ENCODE measurements around the gene ATP5ME. TPM values are rescaled to one million over a fixed set of nuclear protein-coding genes. Genes with fewer than 3 reads are reported as not detected.

Gene ATP5ME
- total and polyA plus RNA-seq, 2 of the 13 experiments (the other 11 are each of a cell fraction or from before 2014, with no cell fraction given) = 305 to 753 TPM

DNA sequence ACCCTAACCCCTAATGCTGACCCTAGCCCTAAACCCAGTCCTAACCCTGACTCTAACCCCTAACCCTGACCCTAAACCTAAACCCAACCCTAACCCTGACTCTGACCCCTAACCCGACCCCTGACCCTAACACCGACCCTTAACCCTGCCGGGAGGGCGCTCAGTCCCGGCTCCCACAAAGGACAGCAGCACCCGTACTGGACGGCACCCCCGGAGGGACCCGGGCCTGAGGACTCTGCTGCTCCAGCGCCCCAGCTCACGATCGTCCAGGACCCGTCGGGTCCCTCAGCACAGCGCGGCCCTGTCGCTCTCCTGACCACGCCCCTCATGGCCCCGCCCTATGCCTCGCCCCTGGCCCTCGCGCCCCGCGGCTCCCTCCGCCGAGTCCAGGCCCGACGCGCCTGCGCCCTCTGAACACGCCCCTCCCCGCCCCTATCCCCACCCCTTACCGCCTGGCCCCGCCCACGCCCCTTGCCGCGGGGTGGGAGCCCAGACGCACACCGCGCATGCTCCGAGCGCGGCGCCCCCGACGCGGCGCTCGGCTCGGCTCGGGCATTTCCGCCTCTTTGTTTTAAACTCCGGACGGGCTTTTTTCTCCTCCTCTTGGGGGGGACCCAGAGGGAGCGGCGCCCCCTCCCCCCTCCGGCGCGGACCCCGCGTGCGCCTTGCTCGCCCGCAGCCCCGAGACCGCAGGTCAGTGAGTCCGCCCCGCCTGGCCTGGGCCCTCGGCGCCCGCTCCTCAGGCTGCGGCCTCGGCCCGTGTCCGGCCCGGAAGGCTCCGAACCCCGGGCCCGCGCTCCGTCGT is 31.4 kb upstream of the ATP5ME start, which contains the start of gene PCGF3 (continued):
- TF ChIP-seq, protein P1, sequence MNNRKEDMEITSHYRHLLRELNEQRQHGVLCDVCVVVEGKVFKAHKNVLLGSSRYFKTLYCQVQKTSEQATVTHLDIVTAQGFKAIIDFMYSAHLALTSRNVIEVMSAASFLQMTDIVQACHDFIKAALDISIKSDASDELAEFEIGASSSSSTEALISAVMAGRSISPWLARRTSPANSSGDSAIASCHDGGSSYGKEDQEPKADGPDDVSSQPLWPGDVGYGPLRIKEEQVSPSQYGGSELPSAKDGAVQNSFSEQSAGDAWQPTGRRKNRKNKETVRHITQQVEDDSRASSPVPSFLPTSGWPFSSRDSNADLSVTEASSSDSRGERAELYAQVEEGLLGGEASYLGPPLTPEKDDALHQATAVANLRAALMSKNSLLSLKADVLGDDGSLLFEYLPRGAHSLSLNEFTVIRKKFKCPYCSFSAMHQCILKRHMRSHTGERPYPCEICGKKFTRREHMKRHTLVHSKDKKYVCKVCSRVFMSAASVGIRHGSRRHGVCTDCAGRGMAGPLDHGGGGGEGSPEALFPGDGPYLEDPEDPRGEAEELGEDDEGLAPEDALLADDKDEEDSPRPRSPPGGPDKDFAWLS (CRISPR knock-in tag; IDR thresholded peaks at IDR 0.05; ENCODE audit: borderline replicate concordance) = no peak
- TF ChIP-seq, protein P2, sequence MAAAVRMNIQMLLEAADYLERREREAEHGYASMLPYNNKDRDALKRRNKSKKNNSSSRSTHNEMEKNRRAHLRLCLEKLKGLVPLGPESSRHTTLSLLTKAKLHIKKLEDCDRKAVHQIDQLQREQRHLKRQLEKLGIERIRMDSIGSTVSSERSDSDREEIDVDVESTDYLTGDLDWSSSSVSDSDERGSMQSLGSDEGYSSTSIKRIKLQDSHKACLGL (CRISPR knock-in tag; IDR thresholded peaks at IDR 0.05) = no peak; the same call in 1 of the 2 replicates
- no peak for TF ChIP-seq CHD2 (IDR thresholded peaks at IDR 0.05; ENCODE audit: low read depth, low read length)
- TF ChIP-seq ZNF709 (CRISPR knock-in tag; IDR thresholded peaks at IDR 0.05) = no peak
- TF ChIP-seq, protein P3, sequence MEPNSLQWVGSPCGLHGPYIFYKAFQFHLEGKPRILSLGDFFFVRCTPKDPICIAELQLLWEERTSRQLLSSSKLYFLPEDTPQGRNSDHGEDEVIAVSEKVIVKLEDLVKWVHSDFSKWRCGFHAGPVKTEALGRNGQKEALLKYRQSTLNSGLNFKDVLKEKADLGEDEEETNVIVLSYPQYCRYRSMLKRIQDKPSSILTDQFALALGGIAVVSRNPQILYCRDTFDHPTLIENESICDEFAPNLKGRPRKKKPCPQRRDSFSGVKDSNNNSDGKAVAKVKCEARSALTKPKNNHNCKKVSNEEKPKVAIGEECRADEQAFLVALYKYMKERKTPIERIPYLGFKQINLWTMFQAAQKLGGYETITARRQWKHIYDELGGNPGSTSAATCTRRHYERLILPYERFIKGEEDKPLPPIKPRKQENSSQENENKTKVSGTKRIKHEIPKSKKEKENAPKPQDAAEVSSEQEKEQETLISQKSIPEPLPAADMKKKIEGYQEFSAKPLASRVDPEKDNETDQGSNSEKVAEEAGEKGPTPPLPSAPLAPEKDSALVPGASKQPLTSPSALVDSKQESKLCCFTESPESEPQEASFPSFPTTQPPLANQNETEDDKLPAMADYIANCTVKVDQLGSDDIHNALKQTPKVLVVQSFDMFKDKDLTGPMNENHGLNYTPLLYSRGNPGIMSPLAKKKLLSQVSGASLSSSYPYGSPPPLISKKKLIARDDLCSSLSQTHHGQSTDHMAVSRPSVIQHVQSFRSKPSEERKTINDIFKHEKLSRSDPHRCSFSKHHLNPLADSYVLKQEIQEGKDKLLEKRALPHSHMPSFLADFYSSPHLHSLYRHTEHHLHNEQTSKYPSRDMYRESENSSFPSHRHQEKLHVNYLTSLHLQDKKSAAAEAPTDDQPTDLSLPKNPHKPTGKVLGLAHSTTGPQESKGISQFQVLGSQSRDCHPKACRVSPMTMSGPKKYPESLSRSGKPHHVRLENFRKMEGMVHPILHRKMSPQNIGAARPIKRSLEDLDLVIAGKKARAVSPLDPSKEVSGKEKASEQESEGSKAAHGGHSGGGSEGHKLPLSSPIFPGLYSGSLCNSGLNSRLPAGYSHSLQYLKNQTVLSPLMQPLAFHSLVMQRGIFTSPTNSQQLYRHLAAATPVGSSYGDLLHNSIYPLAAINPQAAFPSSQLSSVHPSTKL (CRISPR knock-in tag; IDR thresholded peaks at IDR 0.05) = no peak
- TF ChIP-seq FOXP1 (IDR thresholded peaks at IDR 0.05) = no peak
- TF ChIP-seq FOXP1 (CRISPR knock-in tag; IDR thresholded peaks at IDR 0.05) = no peak
- TF ChIP-seq ZNF563 (CRISPR knock-in tag; IDR thresholded peaks at IDR 0.05) = no peak; the same call in 1 of the 2 replicates
- no peak for TF ChIP-seq SNAPC2 (CRISPR knock-in tag; IDR thresholded peaks at IDR 0.05)
- TF ChIP-seq PHF8 (CRISPR knock-in tag; IDR thresholded peaks at IDR 0.05) = peak; percentile 60
- TF ChIP-seq, protein P4, sequence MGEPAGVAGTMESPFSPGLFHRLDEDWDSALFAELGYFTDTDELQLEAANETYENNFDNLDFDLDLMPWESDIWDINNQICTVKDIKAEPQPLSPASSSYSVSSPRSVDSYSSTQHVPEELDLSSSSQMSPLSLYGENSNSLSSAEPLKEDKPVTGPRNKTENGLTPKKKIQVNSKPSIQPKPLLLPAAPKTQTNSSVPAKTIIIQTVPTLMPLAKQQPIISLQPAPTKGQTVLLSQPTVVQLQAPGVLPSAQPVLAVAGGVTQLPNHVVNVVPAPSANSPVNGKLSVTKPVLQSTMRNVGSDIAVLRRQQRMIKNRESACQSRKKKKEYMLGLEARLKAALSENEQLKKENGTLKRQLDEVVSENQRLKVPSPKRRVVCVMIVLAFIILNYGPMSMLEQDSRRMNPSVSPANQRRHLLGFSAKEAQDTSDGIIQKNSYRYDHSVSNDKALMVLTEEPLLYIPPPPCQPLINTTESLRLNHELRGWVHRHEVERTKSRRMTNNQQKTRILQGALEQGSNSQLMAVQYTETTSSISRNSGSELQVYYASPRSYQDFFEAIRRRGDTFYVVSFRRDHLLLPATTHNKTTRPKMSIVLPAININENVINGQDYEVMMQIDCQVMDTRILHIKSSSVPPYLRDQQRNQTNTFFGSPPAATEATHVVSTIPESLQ (CRISPR knock-in tag; conservative IDR thresholded peaks at IDR 0.05) = no peak
- no peak; the same call in 1 of the 2 replicates for TF ChIP-seq MED1 (CRISPR knock-in tag; IDR thresholded peaks at IDR 0.05)
- TF ChIP-seq BORCS8-MEF2B (CRISPR knock-in tag; IDR thresholded peaks at IDR 0.05) = no peak; the same call in 1 of the 2 replicates
- TF ChIP-seq HCFC1 (IDR thresholded peaks at IDR 0.05; ENCODE audit: low read depth, low read length) = no peak
- TF ChIP-seq ZC3H13 (CRISPR knock-in tag; IDR thresholded peaks at IDR 0.05) = no peak
- TF ChIP-seq SIX1 (CRISPR knock-in tag; IDR thresholded peaks at IDR 0.05; ENCODE audit: borderline replicate concordance) = no peak
- TF ChIP-seq, protein P5, sequence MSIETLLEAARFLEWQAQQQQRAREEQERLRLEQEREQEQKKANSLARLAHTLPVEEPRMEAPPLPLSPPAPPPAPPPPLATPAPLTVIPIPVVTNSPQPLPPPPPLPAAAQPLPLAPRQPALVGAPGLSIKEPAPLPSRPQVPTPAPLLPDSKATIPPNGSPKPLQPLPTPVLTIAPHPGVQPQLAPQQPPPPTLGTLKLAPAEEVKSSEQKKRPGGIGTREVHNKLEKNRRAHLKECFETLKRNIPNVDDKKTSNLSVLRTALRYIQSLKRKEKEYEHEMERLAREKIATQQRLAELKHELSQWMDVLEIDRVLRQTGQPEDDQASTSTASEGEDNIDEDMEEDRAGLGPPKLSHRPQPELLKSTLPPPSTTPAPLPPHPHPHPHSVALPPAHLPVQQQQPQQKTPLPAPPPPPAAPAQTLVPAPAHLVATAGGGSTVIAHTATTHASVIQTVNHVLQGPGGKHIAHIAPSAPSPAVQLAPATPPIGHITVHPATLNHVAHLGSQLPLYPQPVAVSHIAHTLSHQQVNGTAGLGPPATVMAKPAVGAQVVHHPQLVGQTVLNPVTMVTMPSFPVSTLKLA (IDR thresholded peaks at IDR 0.05) = no peak
- TF ChIP-seq, protein P6, sequence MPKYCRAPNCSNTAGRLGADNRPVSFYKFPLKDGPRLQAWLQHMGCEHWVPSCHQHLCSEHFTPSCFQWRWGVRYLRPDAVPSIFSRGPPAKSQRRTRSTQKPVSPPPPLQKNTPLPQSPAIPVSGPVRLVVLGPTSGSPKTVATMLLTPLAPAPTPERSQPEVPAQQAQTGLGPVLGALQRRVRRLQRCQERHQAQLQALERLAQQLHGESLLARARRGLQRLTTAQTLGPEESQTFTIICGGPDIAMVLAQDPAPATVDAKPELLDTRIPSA (CRISPR knock-in tag; IDR thresholded peaks at IDR 0.05; ENCODE audit: borderline replicate concordance) = no peak
- no peak for TF ChIP-seq NFKBIZ (CRISPR knock-in tag; IDR thresholded peaks at IDR 0.05)
- no peak for TF ChIP-seq ZNF557 (CRISPR knock-in tag; IDR thresholded peaks at IDR 0.05)
- no peak for TF ChIP-seq ZNF549 (CRISPR knock-in tag; IDR thresholded peaks at IDR 0.05)

All from HepG2 (cell line).